GOT3 (cell line): ENCODE results near the gene FRAT1.

Source experiments
- DNase-seq: peaks from one replicate; lab custom pipeline; 2025; ENCODE audit warnings: mixed read lengths; lab: John Stamatoyannopoulos, UW

The FRAT1 gene

GRCh38 chr10:97365761-97366351 lies 46.8 kb downstream of the FRAT1 start:
- DNase-seq = no peak

GRCh38 chr10:97366572-97366971 lies 47.5 kb downstream of the FRAT1 start:
- no peak for DNase-seq

GRCh38 chr10:97367126-97367649 lies 48.1 kb downstream of the FRAT1 start:
- no peak for DNase-seq
